Stimulated activated memory B cell treated with anti-CD40 and anti-IgM and Interleukin-4, amounts not matched to agents 10 μg/mL and 1 μg/mL and 100 μg/mL, for 72 hours (primary cell): Measurements from ENCODE around the gene FMN2.

Experiments used
- ATAC-seq: fragments of 150-1000 bp; cut with Tn5 transposase; 2 replicates; pipeline ENCODE4 v1.10.0; 2021
- H3K27ac Mint-ChIP-seq: one replicate; pipeline ENCODE4 v1.8.0; 2022; ENCODE audit warnings: mild to moderate bottlenecking, mixed read lengths
- H3K27me3 Mint-ChIP-seq: one replicate; pipeline ENCODE4 v1.8.0; 2022; ENCODE audit warnings: mixed read lengths
- H3K36me3 Mint-ChIP-seq: one replicate; pipeline ENCODE4 v1.8.0; 2022; ENCODE audit warnings: mixed read lengths
- H3K4me1 Mint-ChIP-seq: one replicate; pipeline ENCODE4 v1.8.0; 2022; ENCODE audit warnings: mixed read lengths
- H3K4me3 Mint-ChIP-seq: one replicate; pipeline ENCODE4 v1.8.0; 2022; ENCODE audit warnings: mild to moderate bottlenecking, moderate library complexity, mixed read lengths
- H3K9me3 Mint-ChIP-seq: one replicate; pipeline ENCODE4 v1.8.0; 2022; ENCODE audit warnings: mixed read lengths

The FMN2 gene

DNA sequence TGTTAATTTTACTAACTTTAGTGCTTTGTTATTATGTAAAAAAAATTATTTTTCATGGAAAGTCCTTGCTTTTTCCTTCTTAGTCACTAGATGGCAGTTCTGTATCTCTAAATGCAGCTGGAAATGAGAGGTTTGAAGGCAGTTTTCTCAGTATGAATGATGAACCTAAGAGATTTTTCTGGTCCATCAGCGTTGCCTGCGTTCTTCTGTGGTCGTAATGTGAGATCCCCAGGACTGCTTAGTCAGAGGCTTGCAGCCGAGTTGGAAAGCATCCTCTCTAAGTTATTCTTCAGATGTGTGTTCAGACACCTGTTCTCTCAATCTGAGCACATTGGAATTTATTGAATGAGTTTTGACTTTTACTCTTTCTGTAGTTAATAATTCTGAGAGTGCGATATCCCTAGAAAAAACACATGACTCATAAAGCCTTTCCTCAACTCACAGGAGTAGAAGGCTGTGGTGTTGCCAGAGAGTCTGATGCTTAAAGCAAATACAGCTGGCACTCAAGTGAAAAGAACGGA lies 99.3 kb downstream of the FMN2 start:
- Mint-ChIP-seq H3K27ac (no peak overlapping the region), H3K36me3 (no peaks in the 10 kb centered on the region), H3K4me1 (peaks cover 5% of the 10 kb centered on the region), H3K27me3 (peaks cover 11% of the 10 kb centered on the region), H3K9me3 (no peaks in the 10 kb centered on the region), H3K4me3 (no peak overlapping the region)
- no peak for ATAC-seq

DNA sequence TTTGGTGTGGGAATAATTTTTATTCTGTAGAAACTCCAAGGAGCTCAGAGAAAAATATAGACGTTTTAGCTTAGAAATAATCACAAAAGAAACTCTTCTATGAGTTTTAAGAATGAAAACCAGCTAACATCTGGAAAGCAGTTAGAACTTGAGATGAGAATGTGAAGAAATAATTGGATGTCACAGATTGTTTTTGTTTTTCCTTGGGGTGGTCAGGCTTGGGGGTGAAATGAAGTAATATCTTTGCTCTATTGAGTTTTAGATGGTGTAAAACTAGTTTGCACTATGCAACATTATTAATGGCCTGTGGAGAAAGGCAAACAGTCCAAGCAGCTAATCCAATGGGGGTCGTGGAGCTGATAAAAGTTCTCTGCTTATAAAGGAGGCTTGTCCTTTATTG lies 101.2 kb downstream of the FMN2 start:
- Mint-ChIP-seq H3K9me3 (no peaks in the 10 kb centered on the region), H3K27ac (no peak overlapping the region), H3K36me3 (no peaks in the 10 kb centered on the region), H3K27me3 (peaks cover 11% of the 10 kb centered on the region), H3K4me3 (no peak overlapping the region), H3K4me1 (peaks cover 5% of the 10 kb centered on the region)
- ATAC-seq: no peak

DNA sequence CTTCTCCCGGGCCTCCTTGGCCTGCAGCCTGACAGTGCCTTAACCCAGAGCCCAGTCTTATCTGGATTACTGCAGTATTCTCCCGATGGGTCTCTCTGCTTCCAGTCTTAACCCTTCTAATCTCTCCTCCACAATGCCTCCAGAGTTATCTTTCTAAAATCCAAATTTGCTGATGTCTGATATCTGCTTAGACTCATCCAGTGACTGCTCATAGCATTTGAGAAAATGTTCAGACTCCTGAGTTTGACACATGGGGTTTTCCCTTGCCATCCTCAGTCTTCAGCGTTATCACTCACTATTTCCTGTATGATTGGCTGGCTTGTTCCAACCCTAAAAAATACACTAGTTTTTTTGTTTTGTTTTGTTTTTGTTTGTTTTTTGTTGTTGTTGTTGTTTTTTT lies 102.0 kb downstream of the FMN2 start:
- ATAC-seq: peak; percentile 16

DNA sequence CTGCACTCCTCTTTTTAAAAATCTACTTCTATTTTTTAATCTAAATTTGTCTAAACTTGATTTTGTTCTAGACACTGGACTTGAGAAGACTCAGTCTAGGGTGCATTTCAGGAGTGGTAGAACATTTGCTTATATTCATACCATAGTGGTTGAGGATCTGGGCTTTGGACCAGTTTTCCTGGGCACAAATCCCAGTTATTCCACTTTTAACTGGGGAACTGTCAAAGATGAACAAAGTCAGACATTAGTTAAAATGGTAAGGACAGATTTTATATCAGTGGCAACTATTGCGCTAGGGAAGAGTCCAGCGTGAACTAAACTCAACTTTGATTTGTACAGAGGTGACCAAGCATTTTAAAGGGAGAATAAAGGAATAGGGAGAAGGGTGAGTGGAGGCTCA lies 102.4 kb downstream of the FMN2 start:
- H3K4me1 Mint-ChIP-seq: peaks cover 5% of the 10 kb centered on the region
- H3K27ac Mint-ChIP-seq: no peak overlapping the region
- ATAC-seq: no peak
- H3K9me3 Mint-ChIP-seq: no peaks in the 10 kb centered on the region
- H3K4me3 Mint-ChIP-seq: no peak overlapping the region
- H3K36me3 Mint-ChIP-seq: no peaks in the 10 kb centered on the region
- H3K27me3 Mint-ChIP-seq: peaks cover 8% of the 10 kb centered on the region

More for the DNA sequence above, 102.0 kb downstream of the FMN2 start:
- Mint-ChIP-seq H3K27me3 (peaks cover 11% of the 10 kb centered on the region), H3K4me1 (peaks cover 5% of the 10 kb centered on the region), H3K4me3 (no peak overlapping the region), H3K27ac (no peak overlapping the region), H3K9me3 (no peaks in the 10 kb centered on the region), H3K36me3 (no peaks in the 10 kb centered on the region)

DNA sequence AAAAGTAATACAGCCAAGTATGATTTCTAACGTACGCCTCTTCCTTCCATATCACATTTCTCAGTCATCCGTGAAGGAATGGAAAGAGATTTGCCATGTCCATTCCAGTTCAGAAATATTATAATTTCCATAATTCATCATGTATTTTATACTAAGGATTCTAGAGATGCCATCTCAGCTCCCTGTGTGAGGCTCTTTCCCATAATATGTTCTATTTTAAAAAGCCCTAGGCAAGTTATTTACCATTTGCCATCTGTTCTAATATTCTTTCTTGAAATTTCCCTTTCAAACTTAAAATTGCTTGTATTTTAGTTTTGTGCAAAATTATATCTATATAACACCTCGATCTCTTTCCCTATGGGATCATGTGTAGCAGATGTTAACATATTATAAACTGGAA lies 106.7 kb downstream of the FMN2 start:
- Mint-ChIP-seq H3K27ac (no peak overlapping the region), H3K36me3 (no peaks in the 10 kb centered on the region), H3K9me3 (peaks cover 9% of the 10 kb centered on the region), H3K4me3 (no peak overlapping the region), H3K27me3 (no peaks in the 10 kb centered on the region), H3K4me1 (no peaks in the 10 kb centered on the region)
- no peak for ATAC-seq

DNA sequence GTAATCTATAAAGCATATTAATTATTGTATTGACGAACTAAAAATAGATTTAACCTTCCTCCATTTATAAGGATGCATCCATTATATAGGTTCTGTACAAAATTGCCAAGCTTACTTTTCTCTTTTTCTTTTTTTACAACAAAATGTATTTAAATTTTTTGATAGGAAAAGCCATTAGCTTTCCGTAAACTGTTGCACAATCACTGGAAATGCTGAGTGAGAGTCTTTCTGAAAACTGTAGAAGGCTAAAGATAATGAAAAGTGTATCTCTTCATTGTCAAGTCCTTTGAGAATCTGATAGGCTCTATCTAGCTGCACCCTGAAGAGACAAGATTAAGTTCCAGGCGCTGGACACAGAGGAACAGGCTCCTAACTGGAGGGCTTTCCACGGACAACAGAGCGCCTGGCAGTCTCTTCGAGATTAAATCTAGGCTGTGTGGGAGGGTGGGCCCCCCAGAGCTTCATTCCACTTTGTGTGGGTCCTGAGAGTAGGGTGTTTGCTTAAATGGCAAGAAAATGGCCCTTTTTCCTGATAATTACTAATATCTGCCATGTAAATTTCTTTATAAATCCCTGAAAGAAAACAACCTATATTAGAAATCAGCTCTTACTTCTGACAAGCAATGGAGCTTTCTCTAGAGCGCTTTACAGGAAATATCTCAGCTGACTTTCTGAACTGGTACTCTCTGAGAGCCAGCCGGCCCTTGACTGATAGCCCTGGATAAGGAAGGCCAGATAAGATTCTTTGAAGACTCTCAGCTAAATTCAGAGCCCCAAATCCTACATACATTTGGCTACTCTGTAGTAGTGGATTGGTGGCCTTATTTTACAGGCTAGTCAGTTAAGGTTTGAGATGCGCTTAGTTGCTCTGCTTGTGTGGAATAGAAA lies 108.3 kb downstream of the FMN2 start:
- H3K36me3 Mint-ChIP-seq: no peaks in the 10 kb centered on the region
- ATAC-seq: no peak
- H3K27me3 Mint-ChIP-seq: no peaks in the 10 kb centered on the region
- H3K4me1 Mint-ChIP-seq: no peaks in the 10 kb centered on the region
- no peak overlapping the region for H3K4me3 Mint-ChIP-seq
- H3K27ac Mint-ChIP-seq: no peak overlapping the region
- peaks cover 10% of the 10 kb centered on the region for H3K9me3 Mint-ChIP-seq

DNA sequence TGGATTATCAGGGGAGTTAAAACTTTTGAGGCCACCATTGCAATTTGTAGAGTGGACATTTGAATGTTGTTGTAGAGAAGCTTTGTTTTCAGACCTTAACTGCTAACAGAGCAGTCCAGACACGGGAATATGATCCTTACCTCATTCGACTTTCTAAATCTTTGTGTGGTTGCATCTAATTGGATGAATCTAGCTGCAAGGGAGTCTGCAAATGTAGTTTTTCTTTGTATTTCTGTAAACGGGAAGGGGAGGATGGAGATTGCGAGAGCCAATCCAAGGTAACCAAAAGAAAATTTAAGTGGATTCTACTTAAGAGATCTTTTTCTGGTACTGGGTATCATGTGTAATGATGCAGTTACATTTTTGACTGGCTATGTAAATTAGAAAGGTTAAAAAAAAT lies 110.2 kb downstream of the FMN2 start:
- H3K27ac Mint-ChIP-seq: no peak overlapping the region
- no peaks in the 10 kb centered on the region for H3K4me1 Mint-ChIP-seq
- no peak overlapping the region for H3K4me3 Mint-ChIP-seq
- no peak for ATAC-seq
- H3K9me3 Mint-ChIP-seq: peaks cover 13% of the 10 kb centered on the region
- H3K27me3 Mint-ChIP-seq: no peaks in the 10 kb centered on the region
- H3K36me3 Mint-ChIP-seq: no peaks in the 10 kb centered on the region

DNA sequence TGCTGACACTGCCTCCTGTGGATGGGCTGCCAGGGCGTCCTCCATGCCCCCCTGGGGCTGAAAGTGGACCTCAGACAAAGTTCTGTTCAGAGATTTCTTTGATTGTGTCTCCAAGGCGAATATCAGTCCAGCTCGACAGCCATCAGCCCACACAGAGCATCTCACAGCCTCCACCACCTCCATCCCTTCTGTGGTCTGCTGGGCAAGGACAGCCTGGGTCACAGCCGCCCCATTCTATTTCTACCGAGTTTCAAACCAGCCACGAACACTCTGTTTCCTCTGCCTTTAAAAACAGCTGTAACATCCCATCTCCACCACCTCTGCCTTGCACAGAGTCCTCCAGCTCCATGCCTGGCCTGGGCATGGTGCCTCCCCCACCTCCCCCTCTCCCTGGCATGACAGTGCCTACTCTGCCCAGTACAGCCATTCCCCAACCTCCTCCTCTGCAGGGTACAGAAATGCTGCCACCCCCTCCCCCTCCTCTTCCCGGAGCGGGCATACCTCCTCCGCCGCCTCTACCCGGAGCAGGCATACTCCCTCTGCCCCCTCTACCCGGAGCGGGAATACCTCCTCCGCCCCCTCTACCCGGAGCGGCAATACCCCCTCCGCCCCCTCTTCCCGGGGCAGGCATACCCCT lies 115.5 kb downstream of the FMN2 start:
- no peaks in the 10 kb centered on the region for H3K4me1 Mint-ChIP-seq
- H3K27me3 Mint-ChIP-seq: no peaks in the 10 kb centered on the region
- peaks cover 9% of the 10 kb centered on the region for H3K9me3 Mint-ChIP-seq
- no peak overlapping the region for H3K27ac Mint-ChIP-seq
- no peak overlapping the region for H3K4me3 Mint-ChIP-seq
- H3K36me3 Mint-ChIP-seq: no peaks in the 10 kb centered on the region
- no peak for ATAC-seq

DNA sequence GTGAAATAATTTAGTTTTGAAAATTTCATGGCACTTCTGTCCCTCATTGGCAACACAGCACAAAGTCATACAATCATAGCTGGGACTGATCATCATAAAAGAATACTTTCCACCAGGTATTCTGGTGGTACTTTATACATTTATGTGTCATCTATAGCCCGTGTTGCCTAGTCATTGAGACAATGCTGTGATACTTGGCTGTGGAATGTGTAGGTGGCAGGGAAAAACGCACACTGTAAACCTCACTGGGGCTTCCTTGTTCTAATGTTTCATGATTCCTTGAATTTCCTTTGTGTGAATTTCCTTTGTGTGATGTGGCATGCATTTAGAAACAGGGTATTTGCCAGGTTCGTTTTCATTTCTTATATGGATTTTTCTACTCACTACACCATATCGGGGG lies 118.3 kb downstream of the FMN2 start:
- ATAC-seq: no peak
- Mint-ChIP-seq H3K4me3 (no peak overlapping the region), H3K4me1 (no peaks in the 10 kb centered on the region), H3K9me3 (peaks cover 4% of the 10 kb centered on the region), H3K27me3 (no peaks in the 10 kb centered on the region), H3K36me3 (no peaks in the 10 kb centered on the region), H3K27ac (no peak overlapping the region)

DNA sequence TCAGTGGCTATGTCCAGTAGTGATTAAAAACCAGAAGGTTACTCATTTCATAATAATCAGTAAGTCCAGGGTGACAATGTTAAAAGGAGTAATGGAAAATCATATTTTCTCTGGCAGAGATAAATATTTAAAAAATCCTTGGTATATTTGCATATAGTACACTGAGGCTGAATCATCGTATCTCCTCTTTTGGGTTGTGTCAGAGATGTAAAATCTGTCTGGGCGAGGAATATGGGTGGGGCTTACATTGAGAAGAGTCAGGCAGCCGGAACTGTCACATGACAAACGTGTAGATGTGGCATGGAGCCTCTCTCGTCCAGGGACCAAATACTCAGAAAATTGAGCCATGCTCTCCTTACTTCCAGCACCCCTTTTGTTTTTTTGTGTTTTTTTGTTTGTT lies 120.9 kb downstream of the FMN2 start:
- Mint-ChIP-seq H3K27me3 (no peaks in the 10 kb centered on the region), H3K4me3 (no peak overlapping the region), H3K36me3 (no peaks in the 10 kb centered on the region), H3K4me1 (no peaks in the 10 kb centered on the region), H3K9me3 (peaks cover 2% of the 10 kb centered on the region), H3K27ac (no peak overlapping the region)
- ATAC-seq: no peak

DNA sequence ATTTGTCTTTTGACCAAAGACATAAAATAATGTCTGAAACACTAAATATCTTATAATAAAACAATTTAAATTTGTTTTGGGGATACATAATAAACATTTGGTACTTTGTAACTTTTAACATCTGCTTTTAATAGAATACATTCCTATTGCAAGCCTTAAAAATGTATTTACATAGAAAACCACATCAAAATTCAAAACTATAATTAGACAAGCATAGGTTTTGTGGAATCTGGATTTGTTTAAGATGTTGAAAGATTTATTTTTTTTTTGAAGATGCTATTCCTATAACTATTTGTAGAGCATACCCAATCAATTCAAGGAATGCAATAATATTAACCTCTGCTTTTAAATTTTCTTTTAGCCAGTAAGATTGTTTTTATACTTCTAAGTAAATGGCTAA lies 125.7 kb downstream of the FMN2 start:
- H3K27ac Mint-ChIP-seq: no peak overlapping the region
- H3K9me3 Mint-ChIP-seq: peaks cover 3% of the 10 kb centered on the region
- H3K4me1 Mint-ChIP-seq: no peaks in the 10 kb centered on the region
- no peak overlapping the region for H3K4me3 Mint-ChIP-seq
- H3K36me3 Mint-ChIP-seq: no peaks in the 10 kb centered on the region
- no peaks in the 10 kb centered on the region for H3K27me3 Mint-ChIP-seq
- no peak for ATAC-seq

DNA sequence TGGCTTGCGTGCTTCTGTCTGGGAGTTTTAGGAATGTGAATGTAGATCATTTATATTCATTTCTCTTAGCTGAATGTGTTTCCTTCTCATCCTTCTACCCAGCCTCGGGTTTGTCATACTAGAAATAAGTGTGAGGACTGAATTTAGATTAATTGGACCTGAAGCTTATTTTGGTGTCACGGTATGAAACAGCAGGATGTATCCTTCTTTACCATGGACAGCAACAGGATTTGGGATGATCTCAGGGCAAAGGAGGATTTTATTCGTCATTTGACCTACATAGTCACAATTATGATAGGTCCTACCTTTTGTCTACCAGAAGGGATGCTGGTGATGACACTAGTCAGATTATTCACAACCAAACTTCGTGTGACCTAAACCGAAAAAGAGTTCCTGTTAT lies 127.4 kb downstream of the FMN2 start:
- no peaks in the 10 kb centered on the region for H3K4me1 Mint-ChIP-seq
- H3K4me3 Mint-ChIP-seq: no peak overlapping the region
- no peak overlapping the region for H3K27ac Mint-ChIP-seq
- H3K27me3 Mint-ChIP-seq: no peaks in the 10 kb centered on the region
- no peak for ATAC-seq
- H3K9me3 Mint-ChIP-seq: peaks cover 9% of the 10 kb centered on the region
- H3K36me3 Mint-ChIP-seq: no peaks in the 10 kb centered on the region

DNA sequence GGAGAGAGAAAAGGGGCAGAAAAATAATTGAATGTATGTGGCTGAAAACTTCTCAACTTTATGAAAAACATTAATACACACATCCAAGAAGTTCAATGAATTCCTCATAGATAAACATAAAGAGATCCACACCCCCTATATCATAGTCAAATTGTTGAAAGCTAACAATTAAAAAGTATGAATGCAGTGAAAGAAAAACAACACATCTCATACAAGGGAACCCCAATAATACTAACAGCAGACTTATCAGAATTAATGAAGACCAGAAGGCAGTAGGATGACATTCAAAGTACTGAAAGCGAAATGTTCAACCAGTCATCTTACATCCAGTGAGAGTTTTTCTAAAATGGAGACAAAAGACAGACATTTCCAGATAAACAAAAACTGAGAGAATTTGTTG lies 134.4 kb downstream of the FMN2 start:
- Mint-ChIP-seq H3K9me3 (peaks cover 30% of the 10 kb centered on the region), H3K36me3 (no peaks in the 10 kb centered on the region), H3K4me3 (no peak overlapping the region), H3K4me1 (no peaks in the 10 kb centered on the region), H3K27ac (no peak overlapping the region), H3K27me3 (no peaks in the 10 kb centered on the region)
- no peak for ATAC-seq

DNA sequence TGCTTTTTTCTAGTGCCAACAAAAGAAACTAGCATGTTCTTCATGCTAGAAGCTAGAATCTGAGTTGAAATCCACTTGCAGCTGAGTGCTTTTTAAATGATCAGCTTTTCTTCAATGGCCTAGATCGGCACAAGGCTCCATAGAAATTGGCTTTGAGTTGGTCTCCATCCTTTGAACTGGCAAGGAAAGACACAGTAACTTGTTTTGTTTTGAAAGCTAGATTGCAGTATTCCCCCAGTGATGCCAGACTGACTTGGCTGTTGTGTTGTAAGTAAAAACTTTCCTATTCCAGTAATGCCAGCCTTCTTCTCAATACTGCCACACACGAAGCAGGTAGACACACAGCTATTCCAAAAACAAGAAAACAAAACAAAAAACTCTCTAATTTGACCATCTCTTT lies 139.1 kb downstream of the FMN2 start:
- H3K4me3 Mint-ChIP-seq: no peak overlapping the region
- no peak for ATAC-seq
- no peaks in the 10 kb centered on the region for H3K27me3 Mint-ChIP-seq
- H3K9me3 Mint-ChIP-seq: peaks cover 10% of the 10 kb centered on the region
- no peak overlapping the region for H3K27ac Mint-ChIP-seq
- H3K36me3 Mint-ChIP-seq: no peaks in the 10 kb centered on the region
- no peaks in the 10 kb centered on the region for H3K4me1 Mint-ChIP-seq

DNA sequence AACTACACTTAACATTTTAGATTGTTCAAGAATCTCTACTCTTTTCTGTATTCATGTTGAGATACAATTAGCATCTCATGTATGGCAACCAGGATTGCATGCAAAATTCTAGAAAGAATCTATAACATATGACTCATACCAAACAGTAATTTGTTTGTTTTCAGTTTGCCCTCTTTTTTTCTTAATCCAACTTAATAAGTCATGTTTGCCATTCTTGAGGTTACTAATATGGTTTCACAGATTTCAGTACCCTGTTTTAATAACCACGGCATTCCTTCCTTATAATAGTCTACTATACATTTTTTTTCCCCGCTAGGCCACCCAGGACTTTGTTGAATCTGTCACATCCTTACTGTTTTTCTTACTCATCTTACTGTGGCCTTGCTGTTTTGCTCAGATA lies 140.8 kb downstream of the FMN2 start:
- no peak for ATAC-seq
- H3K4me3 Mint-ChIP-seq: no peak overlapping the region
- no peaks in the 10 kb centered on the region for H3K27me3 Mint-ChIP-seq
- H3K36me3 Mint-ChIP-seq: no peaks in the 10 kb centered on the region
- no peak overlapping the region for H3K27ac Mint-ChIP-seq
- peaks cover 3% of the 10 kb centered on the region for H3K9me3 Mint-ChIP-seq
- H3K4me1 Mint-ChIP-seq: no peaks in the 10 kb centered on the region
